ENCODE measurements around the gene TNPO1. TPM values are rescaled to one million over a fixed set of nuclear protein-coding genes. Genes with fewer than 3 reads are reported as not detected.

Gene TNPO1
- total and polyA plus RNA-seq, 4 donors: 5.7 to 95.8 (median 29.2) TPM

- H3K27me3 ChIP-seq (ENCODE audit: control insufficient read depth in 4 of 4, insufficient read depth in 4 of 4, low read length in 3 of 4): no peaks in the 10 kb centered on the region
- H3K4me1 ChIP-seq (ENCODE audit: control insufficient read depth in 4 of 4, insufficient read depth in 4 of 4, low read length in 3 of 4): peaks cover 0 to 34% (median 11%) of the 10 kb centered on the region in 4 donors
- TF ChIP-seq REST (IDR thresholded peaks at IDR 0.05) (peak; percentile 54), HNF4A (conservative IDR thresholded peaks at IDR 0.05) (peak; percentile 92 to 100), JUND (IDR thresholded peaks at IDR 0.05) (peak in 1 of 2 donors; percentile 35), EGR1 (IDR thresholded peaks at IDR 0.05; ENCODE audit: low read depth in 2 of 2) (peak in 1 of 2 donors; percentile 17), ATF3 (IDR thresholded peaks at IDR 0.05) (peak; percentile 25), GABPA (IDR thresholded peaks at IDR 0.05 in 1 of 2, conservative IDR thresholded peaks at IDR 0.05 in 1 of 2) (no peak), MAX (IDR thresholded peaks at IDR 0.05) (no peak), YY1 (IDR thresholded peaks at IDR 0.05) (no peak), FOXA1 (IDR thresholded peaks at IDR 0.05) (no peak), ZBTB33 (IDR thresholded peaks at IDR 0.05) (peak; percentile 83), HNF4G (IDR thresholded peaks at IDR 0.05) (peak; percentile 97), RXRA (IDR thresholded peaks at IDR 0.05) (peak; percentile 65 to 89), SP1 (IDR thresholded peaks at IDR 0.05) (peak; percentile 91), NR2F2 (IDR thresholded peaks at IDR 0.05) (peak; percentile 100)
Observed at GRCh38 chr5:72955143-72955767, 138.8 kb downstream of the TNPO1 start.

GRCh38 chr5:72955768-72956323 lies 139.4 kb downstream of the TNPO1 start, which contains the start of gene FCHO2:
TSS of gene FCHO2 (plus strand) at chr5:72956041. CDS start at chr5:72956097, 56 bp downstream.
- H3K9ac ChIP-seq (ENCODE audit: low read depth in 1 of 2, low read length in 2 of 2): peak within 1 kb of the TSS; percentile 90 to 92
- H3K4me3 ChIP-seq (ENCODE audit: low read depth in 1 of 3, low read length in 3 of 3): peak within 1 kb of the TSS; percentile 91 to 98 (median 94)
- H3K27me3 ChIP-seq (ENCODE audit: control insufficient read depth in 4 of 4, insufficient read depth in 4 of 4, low read length in 3 of 4): no peaks in the 10 kb centered on the region
- DNase-seq (ENCODE audit: low spot score): peak; percentile 99
- no peaks in the 10 kb centered on the region for H3K36me3 ChIP-seq (ENCODE audit: control insufficient read depth in 4 of 4, insufficient read depth in 3 of 4, low read depth in 1 of 4, low read length in 3 of 4)
- H3K27ac ChIP-seq (ENCODE audit: low read depth in 1 of 2, low read length in 2 of 2): peak within 1 kb of the TSS; percentile 85 to 97
- H3K4me1 ChIP-seq (ENCODE audit: control insufficient read depth in 4 of 4, insufficient read depth in 4 of 4, low read length in 3 of 4): peaks cover 0 to 34% (median 11%) of the 10 kb centered on the region in 4 donors
- H3K9me3 ChIP-seq (ENCODE audit: control insufficient read depth in 4 of 4, low read length in 3 of 4): no peaks in the 10 kb centered on the region
- under 1% methylated on average over 64 of the region's 64 CpGs for WGBS
- TF ChIP-seq HNF4A (conservative IDR thresholded peaks at IDR 0.05): no peak
- no peak for TF ChIP-seq JUND (IDR thresholded peaks at IDR 0.05)
- peak; percentile 74 to 77 for TF ChIP-seq RAD21 (IDR thresholded peaks at IDR 0.05)
- TF ChIP-seq ATF3 (IDR thresholded peaks at IDR 0.05): no peak
- no peak for TF ChIP-seq TAF1 (conservative IDR thresholded peaks at IDR 0.05)
- TF ChIP-seq FOXA1 (IDR thresholded peaks at IDR 0.05): peak; percentile 66
- TF ChIP-seq EGR1 (IDR thresholded peaks at IDR 0.05; ENCODE audit: low read depth in 2 of 2): no peak
- TF ChIP-seq YY1 (IDR thresholded peaks at IDR 0.05): peak; percentile 90
- TF ChIP-seq ZBTB33 (IDR thresholded peaks at IDR 0.05): peak; percentile 16
- TF ChIP-seq CTCF (IDR thresholded peaks at IDR 0.05; ENCODE audit: low read depth, low read length, missing input control): peak; percentile 90
- peak; percentile 38 for TF ChIP-seq MAX (IDR thresholded peaks at IDR 0.05)

More at GRCh38 chr5:72955143-72955767, 138.8 kb downstream of the TNPO1 start:
- no peaks in the 10 kb centered on the region for H3K36me3 ChIP-seq (ENCODE audit: control insufficient read depth in 4 of 4, insufficient read depth in 3 of 4, low read depth in 1 of 4, low read length in 3 of 4)
- peak overlapping the region; percentile 90 to 92 for H3K9ac ChIP-seq (ENCODE audit: low read depth in 1 of 2, low read length in 2 of 2)
- 1% methylated on average over 33 of the region's 33 CpGs for WGBS
- peak; percentile 80 for DNase-seq (ENCODE audit: low spot score)
- peak overlapping the region; percentile 91 to 98 (median 94) for H3K4me3 ChIP-seq (ENCODE audit: low read depth in 1 of 3, low read length in 3 of 3)
- peak overlapping the region; percentile 85 to 97 for H3K27ac ChIP-seq (ENCODE audit: low read depth in 1 of 2, low read length in 2 of 2)
- H3K9me3 ChIP-seq (ENCODE audit: control insufficient read depth in 4 of 4, low read length in 3 of 4): no peaks in the 10 kb centered on the region
